Esophagus (tissue), 2 donors: ENCODE data around the gene TMEM203. TPM values are rescaled to one million over a fixed set of nuclear protein-coding genes. Genes with fewer than 3 reads are reported as not detected.

Source experiments
- H3K27ac ChIP-seq, 2 donors: one replicate each; pipeline ENCODE4 v1.5.1; 2013; ENCODE audit warnings: low read depth in 2 of 2, mild to moderate bottlenecking in 2 of 2, inconsistent platforms in 1 of 2, low read length in 1 of 2, moderate library complexity in 1 of 2
- H3K27me3 ChIP-seq, 2 donors: one replicate each; pipeline ENCODE4 v1.6.1; 2013; ENCODE audit warnings: low read length in 2 of 2, control low read depth in 1 of 2, mild to moderate bottlenecking in 1 of 2; ENCODE audit not compliant: insufficient read depth in 2 of 2, control insufficient read depth in 1 of 2
- H3K36me3 ChIP-seq, 2 donors: one replicate each; pipeline ENCODE4 v1.6.1; 2013; ENCODE audit warnings: low read length in 1 of 2; ENCODE audit not compliant: control insufficient read depth in 2 of 2, insufficient read depth in 2 of 2
- H3K4me1 ChIP-seq, 2 donors: one replicate each; pipeline ENCODE4 v1.6.1; 2013; ENCODE audit warnings: low read length in 1 of 2; ENCODE audit not compliant: control insufficient read depth in 2 of 2, insufficient read depth in 2 of 2
- H3K4me3 ChIP-seq, 2 donors: one replicate each; pipeline ENCODE4 v1.5.1; 2013; ENCODE audit warnings: low read length in 2 of 2, mild to moderate bottlenecking in 2 of 2, low read depth in 1 of 2, moderate library complexity in 1 of 2
- H3K9me3 ChIP-seq, 2 donors: one replicate each; pipeline ENCODE4 v1.6.1; 2013; ENCODE audit warnings: mild to moderate bottlenecking in 2 of 2, low read depth in 1 of 2, low read length in 1 of 2, moderate library complexity in 1 of 2; ENCODE audit not compliant: control insufficient read depth in 2 of 2, insufficient read depth in 1 of 2
- WGBS, 2 donors: extraction: QIAGEN DNeasy Blood & Tissue Kit; methylation state at CpG; one replicate each; pipeline ENCODE4 v1.1.7; 2013; 5-methylcytosine and 5-hydroxymethylcytosine counted together
- polyA plus RNA-seq, 2 donors: library from polyadenylated mRNA; stranded (reverse); fragments of 200-250 nt; gene quantifications; one replicate each; pipeline ENCODE4 v1.2.3, GENCODE V29; 2013
- donor health status: healthy with polysubstance abuse.
- donor health status: Bipolar disorder and iron deficiency.

TMEM203 gene, protein sequence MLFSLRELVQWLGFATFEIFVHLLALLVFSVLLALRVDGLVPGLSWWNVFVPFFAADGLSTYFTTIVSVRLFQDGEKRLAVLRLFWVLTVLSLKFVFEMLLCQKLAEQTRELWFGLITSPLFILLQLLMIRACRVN
- 10 to 100 TPM; 21.6 to 27.5 TPM for polyA plus RNA-seq

DNA sequence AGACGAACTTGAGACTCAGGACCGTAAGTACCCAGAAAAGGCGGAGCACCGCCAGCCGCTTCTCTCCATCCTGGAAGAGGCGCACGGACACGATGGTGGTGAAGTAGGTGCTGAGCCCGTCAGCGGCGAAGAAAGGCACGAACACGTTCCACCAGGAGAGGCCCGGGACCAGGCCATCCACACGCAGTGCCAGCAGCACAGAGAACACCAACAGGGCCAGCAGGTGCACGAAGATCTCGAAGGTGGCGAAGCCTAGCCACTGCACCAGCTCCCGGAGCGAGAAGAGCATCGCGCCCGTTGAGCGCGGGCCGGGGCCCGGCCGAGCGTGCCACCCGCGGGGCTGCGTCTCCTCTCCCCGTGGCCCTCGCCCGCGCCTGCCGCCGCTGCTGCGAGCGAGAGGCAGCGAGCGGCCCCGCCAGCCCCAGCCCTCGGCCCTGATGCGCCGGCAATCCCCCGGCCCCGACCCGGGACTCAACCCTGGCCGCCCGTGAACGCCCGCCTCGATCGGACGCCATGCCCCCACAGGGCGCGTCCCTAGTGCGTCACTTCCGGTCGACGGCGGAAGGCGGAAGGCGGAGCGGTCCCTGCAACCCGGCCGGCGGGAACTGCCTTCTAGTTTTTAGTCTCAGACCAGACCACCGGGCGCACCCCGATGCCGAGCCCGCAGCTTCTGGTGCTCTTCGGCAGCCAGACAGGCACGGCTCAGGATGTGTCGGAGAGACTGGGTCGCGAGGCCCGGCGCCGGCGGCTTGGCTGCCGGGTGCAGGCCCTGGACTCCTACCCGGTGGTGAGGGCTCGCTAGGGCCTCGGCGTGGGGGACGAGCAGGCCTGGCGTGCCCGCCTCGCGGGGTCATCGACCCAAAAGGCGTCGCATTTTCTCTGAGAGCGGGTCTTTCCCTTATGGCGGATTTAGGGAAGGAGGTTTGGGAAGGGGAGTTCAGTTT is at the start of gene TMEM203, which contains the start of gene NDOR1:
TSS of gene TMEM203 (minus strand) at position 523 of the 944 bp plus-strand sequence. CDS start at position 289, 234 bp downstream.
TSS of gene NDOR1 (plus strand) at position 575 of the 944 bp plus-strand sequence. CDS start at position 653, 78 bp downstream.
- peaks cover 0 to 4% of the 10 kb centered on the region in 2 donors for H3K36me3 ChIP-seq
- H3K27me3 ChIP-seq = no peaks in the 10 kb centered on the region
- peak within 1 kb of the TSS; percentile 81 to 95 for H3K4me3 ChIP-seq
- H3K27ac ChIP-seq = peak within 1 kb of the TSS; percentile 80 to 91
- 0 to 1% methylated on average over 67 to 98 of the region's 98 CpGs for WGBS, 2 donors
- peaks cover 6 to 27% of the 10 kb centered on the region in 2 donors for H3K4me1 ChIP-seq
- H3K9me3 ChIP-seq = no peaks in the 10 kb centered on the region

DNA sequence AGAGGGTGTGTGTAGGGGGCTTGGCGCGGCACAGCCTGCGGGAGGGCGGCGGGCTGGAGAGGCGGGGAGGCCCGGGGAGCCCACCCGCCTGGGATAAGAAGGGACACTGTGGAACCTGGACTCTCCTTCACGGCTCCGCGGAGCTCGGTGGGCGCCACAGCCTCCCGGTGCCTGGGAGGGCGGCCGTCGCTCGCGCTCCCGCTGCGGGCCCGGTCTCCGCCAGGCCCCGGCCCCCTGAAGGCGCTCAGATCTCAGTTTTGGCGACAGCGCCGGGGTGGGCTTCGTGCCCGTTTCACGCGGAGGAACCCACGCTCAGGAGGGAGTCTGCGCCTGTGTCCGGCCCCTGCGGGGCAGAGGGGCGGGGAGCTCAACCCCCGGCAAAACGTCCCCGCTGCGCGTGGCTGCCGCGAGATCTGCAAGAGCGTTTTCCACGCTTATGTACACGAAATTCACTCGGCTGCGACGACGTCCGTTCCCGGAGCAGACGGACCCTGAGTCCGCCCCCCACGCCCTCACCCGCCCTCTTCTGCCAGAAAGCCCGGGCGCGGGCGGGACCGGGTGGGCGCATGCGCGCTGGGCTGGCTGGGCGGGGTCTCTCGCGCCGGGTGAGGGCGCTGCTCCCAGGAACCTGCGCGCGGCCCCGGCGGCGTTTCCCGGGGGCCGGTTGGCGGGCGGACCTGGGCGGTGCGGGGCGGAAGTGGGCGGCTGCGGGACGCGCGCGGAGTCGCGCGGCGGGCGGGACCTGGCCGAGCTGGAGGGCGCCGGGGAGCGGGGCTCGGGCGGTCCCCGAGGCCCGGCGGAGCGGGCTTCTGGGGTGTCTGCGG is 49.4 kb upstream of the TMEM203 start, which contains the start of gene NELFB:
TSS of gene NELFB (plus strand) at position 704 of the 824 bp plus-strand sequence.
- WGBS, 2 donors = 1 to 2% methylated on average over 82 to 105 of the region's 105 CpGs
- Histone ChIP-seq H3K9me3 (no peaks in the 10 kb centered on the region), H3K36me3 (peaks cover 3 to 15% of the 10 kb centered on the region in 2 donors), H3K4me1 (peaks cover 2 to 16% of the 10 kb centered on the region in 2 donors), H3K27ac (peak within 1 kb of the TSS; percentile 76 to 82), H3K4me3 (peak within 1 kb of the TSS; percentile 84 to 85), H3K27me3 (no peaks in the 10 kb centered on the region)

GRCh38 chr9:137253717-137254623 is 48.5 kb upstream of the TMEM203 start:
- peak overlapping the region in 1 of 2 donors; percentile 6 for H3K27ac ChIP-seq
- 54 to 63% methylated on average over 21 of the region's 21 CpGs for WGBS, 2 donors
- H3K36me3 ChIP-seq = peaks cover 0 to 11% of the 10 kb centered on the region in 2 donors
- peak overlapping the region; percentile 84 to 85 for H3K4me3 ChIP-seq
- H3K4me1 ChIP-seq = peaks cover 2 to 16% of the 10 kb centered on the region in 2 donors
- H3K27me3 ChIP-seq = no peaks in the 10 kb centered on the region
- H3K9me3 ChIP-seq = no peaks in the 10 kb centered on the region

DNA sequence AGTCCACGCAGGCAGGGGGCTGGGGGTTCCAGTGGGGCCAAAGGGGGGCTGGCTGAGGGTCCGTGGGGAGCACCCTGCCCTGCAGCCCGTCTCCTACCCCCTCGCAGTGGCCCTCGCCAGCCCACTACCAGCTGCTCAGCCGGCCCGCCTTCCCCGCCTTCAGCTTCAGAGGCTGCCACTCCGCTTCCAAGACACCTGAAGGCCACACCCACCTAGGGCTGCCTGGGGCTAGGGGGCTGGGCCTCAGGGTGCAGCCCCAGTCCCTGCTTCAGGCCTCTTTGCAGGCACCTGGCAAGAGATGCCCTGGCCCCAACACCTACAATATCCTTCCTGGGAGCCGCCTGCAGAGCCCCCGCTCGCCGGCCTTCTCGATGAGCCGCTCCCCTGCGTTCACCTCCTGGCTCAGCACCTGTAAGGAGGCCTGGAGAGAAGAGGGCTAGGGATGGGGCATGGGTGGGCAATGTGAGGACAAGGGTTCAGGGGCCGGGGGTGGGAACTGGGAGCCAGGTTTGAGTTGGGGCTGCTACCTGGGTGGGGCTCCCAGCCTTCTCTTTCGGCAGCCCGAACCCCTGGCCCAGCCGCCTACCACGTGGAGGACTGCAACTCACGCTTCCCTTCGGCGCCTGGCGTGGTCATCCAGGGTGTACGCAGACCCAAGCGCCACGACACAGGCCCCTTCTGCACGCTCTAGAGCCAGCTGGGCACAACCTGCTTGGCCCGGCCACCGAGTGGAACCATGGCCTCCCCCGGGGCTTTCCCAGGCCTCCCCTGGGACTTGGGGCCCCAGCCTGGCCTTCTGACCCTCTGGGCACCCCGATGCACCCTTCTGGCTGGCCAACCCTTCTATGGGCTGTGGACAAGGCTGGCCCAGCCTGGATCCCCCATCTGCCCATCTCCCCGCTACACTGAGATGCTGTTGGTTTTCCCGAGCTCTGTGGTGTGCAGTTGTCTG is 47.4 kb upstream of the TMEM203 start:
- no peak overlapping the region for H3K27ac ChIP-seq
- H3K9me3 ChIP-seq = no peaks in the 10 kb centered on the region
- no peaks in the 10 kb centered on the region for H3K27me3 ChIP-seq
- H3K36me3 ChIP-seq = peaks cover 0 to 9% of the 10 kb centered on the region in 2 donors
- WGBS, 2 donors = 86 to 87% methylated on average over 32 to 35 of the region's 35 CpGs
- peaks cover 2 to 16% of the 10 kb centered on the region in 2 donors for H3K4me1 ChIP-seq
- H3K4me3 ChIP-seq = no peak overlapping the region

DNA sequence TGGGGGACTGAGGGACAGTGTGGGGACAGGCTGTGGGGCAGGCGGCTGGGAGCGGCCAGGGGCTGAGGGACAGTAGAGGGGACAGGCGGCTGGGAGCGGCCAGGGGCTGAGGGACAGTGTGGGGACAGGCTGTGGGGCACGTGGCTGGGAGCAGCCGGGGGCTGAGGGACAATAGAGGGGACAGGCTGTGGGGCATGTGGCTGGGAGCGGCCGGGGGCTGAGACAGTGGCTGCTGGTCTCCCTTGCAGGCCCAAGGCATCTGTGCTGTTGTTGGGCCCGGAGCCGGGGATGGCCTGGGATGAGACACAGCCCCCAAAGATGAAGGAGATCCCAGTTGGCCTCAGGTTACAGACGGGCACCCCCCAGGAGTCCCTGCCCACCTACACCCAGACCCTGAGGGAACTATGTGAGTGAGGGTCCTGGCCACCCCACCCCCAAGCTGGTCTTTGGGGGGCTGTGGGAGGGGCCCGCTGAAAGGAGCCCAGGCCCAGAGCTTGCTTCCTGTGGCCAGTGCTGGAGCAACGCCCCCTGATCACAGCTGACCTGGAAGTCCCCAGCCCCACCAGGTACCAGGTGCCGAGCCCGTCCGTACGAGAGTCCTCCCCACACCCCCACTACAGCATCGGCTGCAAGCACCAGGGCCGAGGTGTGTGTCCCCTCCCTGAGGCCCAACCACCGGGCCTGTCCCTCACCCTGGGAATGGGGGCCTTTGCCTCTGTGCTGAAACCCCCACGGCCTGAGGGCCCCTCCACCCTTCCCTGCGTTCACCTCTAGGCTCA is 46.2 kb upstream of the TMEM203 start:
- Histone ChIP-seq H3K27ac (no peak overlapping the region), H3K9me3 (no peaks in the 10 kb centered on the region), H3K27me3 (no peaks in the 10 kb centered on the region), H3K4me3 (no peak overlapping the region), H3K4me1 (peaks cover 2 to 13% of the 10 kb centered on the region in 2 donors), H3K36me3 (peaks cover 0 to 5% of the 10 kb centered on the region in 2 donors)
- 86 to 88% methylated on average over 22 of the region's 22 CpGs for WGBS, 2 donors

DNA sequence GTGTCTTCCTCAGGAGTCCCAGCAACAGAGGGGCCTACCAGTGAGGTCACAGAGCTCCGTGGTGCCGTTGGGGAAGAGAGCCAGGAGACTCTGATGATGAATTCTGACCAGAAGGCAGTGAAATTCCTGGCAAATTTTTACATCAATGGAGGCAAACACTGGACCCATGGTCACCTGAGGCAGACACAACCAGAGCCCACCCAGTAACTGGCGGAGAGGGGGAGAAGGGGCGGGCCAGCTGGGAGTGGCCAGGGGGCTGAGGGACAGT is 45.7 kb upstream of the TMEM203 start, which contains the start of gene STPG3:
TSS of gene STPG3 (plus strand) at position 93 of the 268 bp plus-strand sequence. CDS start at position 94, 1 bp downstream.
- no peaks in the 10 kb centered on the region for H3K27me3 ChIP-seq
- H3K4me1 ChIP-seq = peaks cover 2 to 8% of the 10 kb centered on the region in 2 donors
- H3K4me3 ChIP-seq = no peak within 1 kb of the TSS
- 62 to 73% methylated on average over 4 of the region's 4 CpGs for WGBS, 2 donors
- H3K36me3 ChIP-seq = no peaks in the 10 kb centered on the region
- H3K9me3 ChIP-seq = no peaks in the 10 kb centered on the region
- no peak within 1 kb of the TSS for H3K27ac ChIP-seq

DNA sequence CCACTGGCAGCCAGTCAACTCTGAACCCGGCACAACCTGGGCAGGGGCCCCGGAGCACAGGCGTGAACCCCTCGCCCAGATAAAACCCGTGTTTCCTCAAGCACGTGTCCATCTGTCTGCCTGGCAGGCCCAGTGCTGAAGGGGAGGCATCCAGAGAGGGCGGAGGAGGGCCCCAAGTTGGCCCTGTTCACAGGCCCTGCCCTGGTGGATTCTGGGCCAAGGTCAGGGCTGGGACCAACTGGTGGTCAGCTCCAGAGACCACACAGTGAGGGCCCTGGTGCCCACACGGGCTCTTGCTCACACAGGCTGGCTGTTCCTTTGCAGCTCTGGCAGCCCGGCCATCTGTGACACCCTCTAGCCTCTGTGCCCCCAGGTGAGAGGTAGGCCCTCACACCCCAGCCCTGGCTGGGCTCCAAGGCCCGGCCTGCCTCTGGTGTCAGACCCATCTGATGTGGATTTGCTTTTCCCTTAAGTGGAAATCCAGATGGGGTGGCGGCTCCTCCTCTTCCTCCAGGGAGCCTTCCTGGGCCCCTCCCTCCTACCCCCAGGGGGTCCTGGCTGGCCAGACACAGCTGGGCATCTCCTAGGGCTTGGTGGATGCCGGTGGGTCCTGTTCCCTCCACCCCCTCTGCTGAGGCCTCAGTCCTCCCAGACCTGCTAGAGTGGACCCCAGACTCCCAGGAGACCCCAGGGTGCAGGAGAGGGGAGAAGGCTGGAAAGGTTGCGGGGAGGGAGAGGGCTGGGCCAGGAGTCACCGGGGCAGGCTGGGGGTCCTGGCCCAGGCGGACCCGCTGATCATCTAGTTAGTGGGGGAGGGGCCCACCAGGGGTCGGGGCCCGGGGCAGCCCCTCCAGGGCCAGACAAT is 45.1 kb upstream of the TMEM203 start:
- H3K9me3 ChIP-seq = no peaks in the 10 kb centered on the region
- WGBS, 2 donors = 59% methylated on average over 17 of the region's 18 CpGs

More for the DNA sequence above, 45.1 kb upstream of the TMEM203 start:
- Histone ChIP-seq H3K27ac (no peak overlapping the region), H3K4me1 (peaks cover 2 to 4% of the 10 kb centered on the region in 2 donors), H3K36me3 (no peaks in the 10 kb centered on the region), H3K4me3 (no peak overlapping the region), H3K27me3 (no peaks in the 10 kb centered on the region)
